ENCODE data around the gene DSCAM.
"Not testable (repeated sequence)": the region's sequence is repeated elsewhere in the genome, so short reads cannot be mapped to it uniquely, and the experiment has no call there.

DSCAM gene

DNA sequence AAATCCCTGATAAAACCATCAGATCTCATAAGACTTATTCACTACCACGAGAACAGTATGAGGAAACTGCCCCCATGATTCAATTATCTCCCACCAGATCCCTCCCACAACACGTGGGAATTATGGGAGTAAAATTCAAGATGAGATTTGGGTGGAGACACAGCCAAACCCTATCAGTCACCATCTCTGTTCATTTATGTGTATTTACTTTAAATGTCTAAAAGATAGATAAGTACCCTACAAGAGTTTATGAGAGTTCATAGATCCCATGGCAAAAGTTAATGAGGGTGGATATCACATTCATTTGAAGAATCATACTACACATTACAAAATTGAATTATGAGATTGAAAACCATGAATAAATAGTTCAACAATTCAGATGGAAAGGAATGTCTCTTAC is 526.2 kb downstream of the DSCAM start:
- DNase-seq (ENCODE audit: low read depth) = not testable (repeated sequence)

DNA sequence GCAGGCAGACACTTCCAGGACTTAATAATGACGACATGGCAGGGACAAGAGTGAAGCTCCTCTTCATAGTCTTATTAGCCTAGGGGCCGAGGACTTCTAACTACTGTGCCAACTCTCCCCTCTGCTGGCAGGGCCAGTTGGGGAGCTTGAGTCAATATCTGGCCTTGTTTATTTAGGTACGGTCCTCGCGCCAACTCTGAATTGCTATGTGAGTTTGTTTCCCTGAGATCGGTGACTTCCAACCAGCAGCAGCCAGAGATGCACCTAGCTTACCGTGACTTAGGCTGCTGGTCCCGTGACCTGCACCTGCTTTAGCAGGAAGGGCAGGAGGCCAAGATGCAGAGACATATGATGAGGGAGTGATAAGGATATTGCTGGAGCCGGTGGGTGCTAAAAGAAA is 528.6 kb downstream of the DSCAM start:
- no peak for DNase-seq (ENCODE audit: low read depth)

DNA sequence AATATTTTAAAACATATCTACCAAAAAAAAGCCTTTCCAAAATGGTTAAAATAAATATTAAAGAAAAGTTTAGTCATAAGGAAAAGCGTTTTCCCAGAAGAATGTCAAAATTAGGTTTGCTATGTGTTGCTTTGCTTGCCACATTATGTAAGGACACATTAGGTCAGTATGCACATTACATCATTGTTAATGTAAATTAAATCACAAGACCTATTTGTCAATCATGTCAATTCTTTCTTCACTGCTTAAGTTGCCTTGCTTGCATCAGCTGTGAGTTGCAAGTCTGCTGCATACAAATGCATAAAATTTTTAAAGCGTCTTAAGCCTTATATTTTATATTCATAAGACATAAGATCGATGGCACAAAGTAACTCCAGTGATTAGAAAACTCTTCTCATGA is 530.9 kb downstream of the DSCAM start:
- no peak for DNase-seq (ENCODE audit: low read depth)

DNA sequence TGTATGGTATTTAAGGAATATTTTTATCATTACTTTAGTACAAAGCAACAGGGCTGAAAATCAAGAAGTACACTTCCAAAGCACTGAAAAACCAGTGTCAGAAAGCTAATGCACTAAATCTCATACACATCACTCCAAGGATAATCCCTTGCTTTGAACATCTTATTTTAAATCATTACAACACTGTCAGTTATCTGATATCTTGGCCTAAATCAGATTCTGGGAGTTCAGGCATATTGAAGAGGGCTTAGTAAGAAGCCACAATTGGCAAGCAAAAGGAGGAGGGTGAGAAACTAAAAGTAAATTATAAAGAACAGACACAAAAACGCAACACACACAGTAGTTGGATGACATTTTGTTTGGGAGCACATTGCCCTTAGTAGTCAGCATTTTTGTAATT is 531.3 kb downstream of the DSCAM start:
- DNase-seq (ENCODE audit: low read depth) = no peak

DNA sequence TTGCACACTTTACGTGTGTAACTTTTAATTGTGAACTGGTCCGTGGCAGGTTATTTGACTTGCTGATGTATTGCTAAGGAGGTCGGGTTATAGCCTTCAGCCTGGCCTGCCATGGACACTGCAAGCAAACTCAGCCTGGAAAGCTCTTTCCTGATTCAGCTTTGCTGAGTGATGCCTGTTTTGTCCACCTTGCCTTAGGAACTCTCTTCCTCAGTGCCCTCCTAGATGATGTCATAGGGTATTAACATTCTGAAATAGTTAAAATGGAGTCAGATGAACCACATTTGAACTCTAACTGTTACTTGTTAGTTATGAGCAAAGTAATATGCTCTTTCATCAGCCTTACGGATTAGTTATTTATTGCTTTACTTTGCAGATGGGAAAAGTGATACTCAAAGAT is 533.7 kb downstream of the DSCAM start:
- DNase-seq (ENCODE audit: low read depth) = no peak

DNA sequence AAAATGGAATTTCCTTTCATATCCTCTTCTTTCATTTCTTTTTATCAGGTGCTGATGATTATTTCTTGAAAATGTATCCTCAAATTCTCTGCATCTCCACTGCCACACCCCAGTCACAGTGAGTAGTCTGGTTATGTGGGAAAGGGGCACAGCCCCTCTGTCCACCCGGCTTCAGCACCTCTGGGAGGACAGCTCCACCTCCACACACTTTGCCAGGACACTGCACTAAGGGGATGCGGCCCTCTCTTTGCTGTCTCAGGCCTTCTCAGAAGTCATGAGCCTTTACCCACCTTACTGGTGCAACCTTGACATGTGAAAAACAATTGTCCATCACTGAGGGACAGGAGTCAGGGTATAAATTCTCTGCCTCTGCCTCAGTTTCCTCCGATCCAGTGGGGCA is 546.7 kb downstream of the DSCAM start:
- no peak for DNase-seq (ENCODE audit: low read depth)

DNA sequence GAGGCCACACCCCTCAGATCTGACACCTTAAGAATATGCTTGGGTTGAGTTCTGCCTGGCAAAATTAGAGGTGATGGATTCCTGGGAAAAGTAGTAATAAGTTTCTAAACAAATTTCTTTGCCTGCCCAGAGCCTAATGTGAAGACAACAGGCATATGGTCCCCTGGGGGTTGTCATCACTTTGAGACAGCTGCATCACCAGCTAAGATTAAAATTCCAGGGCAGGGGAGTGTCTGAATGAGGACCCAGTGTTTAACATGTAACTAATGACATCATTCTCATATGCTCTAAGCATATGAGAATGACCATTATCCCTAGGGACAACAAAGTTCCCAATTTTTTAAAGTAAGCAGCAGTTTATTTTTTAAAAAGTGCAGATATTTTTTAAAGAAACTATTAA is 547.5 kb downstream of the DSCAM start:
- no peak for DNase-seq (ENCODE audit: low read depth)

DNA sequence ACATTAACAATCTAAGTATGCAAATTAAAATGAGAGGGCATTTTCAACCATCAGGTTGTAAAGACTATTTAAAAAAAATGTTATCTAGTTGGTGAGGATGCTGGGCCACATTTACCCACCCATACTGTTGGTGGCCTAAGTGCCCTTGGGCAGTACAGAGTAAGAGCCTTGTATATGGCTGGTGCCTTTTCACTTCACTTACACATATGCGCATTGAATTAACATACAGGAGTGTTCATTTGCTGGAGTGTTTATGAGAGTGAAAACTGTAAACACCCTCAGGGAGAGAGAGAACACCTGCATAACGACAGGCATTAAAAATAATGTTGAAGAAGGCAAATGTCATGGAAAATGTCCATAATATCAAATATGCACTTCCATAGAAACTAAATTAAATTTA is 552.6 kb downstream of the DSCAM start:
- DNase-seq (ENCODE audit: low read depth) = no peak

DNA sequence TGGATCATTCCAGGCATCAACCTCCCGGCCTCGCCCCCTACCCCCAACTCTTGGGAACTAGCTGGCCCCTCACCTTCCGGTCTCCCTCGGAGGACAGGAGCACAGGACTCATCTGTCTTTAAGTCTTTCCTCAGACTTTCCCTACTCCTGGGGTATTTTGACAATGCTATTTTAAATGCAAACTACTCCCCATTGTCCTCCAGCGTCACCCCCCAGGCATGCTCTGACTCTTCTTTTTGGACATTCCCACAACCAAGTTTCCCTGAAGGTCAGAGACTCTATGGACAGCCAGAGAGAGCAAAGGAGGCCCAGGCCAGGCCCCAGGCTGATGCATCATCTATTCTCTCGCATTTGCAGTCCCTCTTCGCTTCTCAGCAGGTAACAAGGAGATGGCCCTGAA is 555.4 kb downstream of the DSCAM start:
- DNase-seq (ENCODE audit: low read depth) = no peak

DNA sequence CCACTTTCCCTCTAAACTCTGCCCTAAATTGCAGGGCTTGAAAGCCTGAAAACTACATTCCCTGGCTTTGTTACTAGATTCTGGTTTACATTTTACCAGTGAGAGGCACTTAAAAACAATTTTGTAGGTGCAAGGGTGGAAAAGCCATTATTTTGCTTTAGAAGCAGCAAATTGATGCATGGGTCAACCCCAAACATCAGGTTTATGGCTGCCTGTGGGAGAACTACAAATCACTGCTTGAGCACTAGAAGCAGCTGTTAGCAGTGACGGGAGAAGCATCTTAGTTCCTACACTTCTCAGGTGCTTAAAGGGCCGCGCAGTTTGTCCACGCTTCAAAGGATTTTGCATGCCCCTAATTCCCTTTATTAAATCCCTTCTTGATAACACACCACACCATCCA is 562.5 kb downstream of the DSCAM start:
- DNase-seq (ENCODE audit: low read depth) = no peak

DNA sequence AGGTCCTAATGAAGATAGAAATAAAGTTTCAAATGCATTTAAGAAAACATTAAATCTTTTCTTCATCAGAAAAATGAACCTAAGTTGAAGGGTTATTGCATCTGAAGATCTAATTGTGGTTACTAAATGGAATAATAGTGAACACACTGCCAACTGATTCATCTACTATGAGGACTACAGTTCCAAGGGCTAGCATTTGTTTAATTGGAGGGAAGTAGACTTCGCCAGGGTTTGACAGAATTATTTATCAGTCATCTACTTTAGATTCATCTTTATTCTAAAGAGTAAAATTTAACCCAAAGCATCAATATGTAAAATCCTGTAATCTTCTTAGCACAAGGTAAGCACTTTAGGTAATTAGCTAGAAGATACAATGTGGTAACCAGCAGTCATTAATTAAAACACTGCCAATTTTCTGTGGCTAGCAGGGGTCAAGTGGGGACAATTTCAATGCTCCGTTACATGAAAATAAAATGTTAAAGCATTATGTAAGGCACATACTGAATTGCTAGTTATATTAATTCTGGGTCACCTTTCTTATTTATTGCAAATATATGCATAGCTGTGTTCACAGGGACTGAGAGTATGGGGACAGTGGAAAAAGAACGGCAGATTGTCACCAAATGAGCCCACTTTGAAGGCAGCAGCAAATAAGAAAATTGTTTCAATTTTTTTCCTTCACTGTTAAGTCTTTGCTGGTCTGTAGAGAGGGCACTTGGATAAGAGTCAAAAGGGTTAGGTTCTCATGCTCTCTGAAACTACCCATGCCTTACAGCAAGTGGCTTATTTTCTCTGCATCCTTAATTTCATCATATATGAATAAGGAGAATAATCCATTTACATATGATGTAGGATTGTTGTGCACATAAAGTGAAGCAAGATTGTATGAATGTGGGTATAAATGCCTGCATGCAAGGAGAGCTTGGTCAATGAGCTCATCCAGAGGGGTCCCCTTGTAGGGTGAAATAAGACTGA is 563.8 kb downstream of the DSCAM start:
- DNase-seq (ENCODE audit: low read depth) = no peak

DNA sequence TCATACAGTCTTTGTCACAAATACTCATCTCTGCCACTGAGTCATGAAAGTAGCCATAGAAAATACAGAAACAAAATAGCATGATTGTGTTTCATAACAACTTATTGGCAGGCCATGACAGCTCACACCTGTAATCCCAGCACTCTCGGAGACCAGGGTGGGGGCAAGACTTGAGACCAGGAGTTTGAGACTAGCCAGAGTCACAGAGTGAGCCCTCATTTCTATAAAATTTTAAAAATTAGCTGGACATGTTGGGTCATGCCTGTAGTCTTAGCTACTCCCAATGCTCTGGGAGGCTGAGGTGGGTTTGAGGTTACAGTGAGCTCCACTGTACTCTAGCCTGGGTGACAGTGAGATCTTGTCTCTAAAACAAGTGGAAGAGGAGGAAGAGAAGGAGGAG is 568.6 kb downstream of the DSCAM start:
- no peak for DNase-seq (ENCODE audit: low read depth)

DNA sequence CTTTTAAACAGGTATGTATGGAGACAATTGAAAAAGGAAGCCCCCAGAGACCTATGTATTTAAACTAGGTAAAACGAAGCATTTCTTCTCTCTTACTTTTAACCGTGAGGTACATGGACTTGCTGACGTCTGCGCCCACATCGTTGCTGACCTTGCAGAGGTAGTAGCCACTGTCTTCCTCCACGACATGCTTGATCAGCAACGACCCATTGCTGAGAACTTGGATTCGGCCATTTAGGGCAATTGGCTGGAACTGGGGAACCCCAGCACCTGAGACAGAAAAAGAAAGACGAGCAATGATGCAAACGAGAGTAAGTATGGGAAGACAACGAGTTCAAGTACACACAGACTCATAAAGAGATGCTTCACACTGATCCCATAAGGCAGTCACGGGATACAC is 571.0 kb downstream of the DSCAM start:
- no peak for DNase-seq (ENCODE audit: low read depth)

DNA sequence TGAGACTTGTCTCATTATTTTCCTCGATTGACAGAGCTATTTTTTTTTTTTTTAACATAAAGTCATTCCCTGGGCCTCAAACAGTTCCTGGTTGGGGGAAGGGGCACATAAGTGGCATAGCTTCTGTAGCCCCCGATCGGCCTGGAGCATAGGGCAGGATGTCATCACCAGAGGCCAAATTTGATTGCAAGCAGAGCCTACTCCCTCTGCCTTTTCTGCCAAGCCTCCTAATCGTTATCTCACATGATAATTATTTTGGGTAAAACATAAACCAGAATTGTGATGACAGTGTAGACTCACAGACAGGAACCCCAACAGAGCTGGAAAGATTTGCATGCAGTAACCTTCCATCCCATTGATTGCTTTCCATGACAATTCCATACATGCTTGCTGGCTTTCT is 574.9 kb downstream of the DSCAM start:
- DNase-seq (ENCODE audit: low read depth) = no peak

DNA sequence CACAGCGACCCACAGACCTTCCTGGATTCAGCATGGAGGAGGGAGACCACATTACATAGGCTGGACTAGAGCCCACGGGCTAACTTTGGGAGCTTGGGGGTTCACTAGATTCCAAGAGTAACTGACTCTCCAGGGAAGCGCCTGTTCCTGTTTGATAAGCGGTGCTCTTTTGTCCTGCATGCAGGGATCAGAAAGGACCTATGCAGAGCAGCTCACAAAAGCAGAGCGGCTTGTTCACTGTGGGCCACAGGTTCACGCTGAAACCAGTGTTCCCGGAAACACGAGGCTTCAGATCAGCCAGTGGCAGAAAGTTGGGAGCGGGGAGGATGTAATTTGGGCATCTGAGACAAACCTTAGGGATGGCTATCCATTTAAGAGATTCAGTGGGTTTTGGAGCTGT is 575.8 kb downstream of the DSCAM start:
- no peak for DNase-seq (ENCODE audit: low read depth)

DNA sequence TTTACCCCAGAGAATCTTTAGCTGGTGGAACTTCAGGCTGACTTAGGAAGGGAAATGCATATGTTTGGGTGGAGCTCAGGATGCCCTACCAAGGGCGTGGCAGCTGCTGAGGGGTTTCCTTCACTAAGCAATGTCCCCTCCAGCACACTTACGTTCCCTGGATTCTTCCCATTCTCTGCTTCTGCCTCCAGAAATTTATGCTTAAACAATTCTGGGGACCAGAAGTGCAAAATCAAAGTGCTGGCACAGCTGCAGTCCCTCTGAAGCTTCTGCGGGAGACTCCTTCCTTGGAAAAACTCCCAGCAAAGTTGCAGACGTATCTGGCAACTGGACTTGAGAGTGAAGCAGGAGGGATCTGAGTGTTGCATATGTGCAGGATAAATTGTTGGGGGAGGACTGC is 576.9 kb downstream of the DSCAM start:
- no peak for DNase-seq (ENCODE audit: low read depth)

DNA sequence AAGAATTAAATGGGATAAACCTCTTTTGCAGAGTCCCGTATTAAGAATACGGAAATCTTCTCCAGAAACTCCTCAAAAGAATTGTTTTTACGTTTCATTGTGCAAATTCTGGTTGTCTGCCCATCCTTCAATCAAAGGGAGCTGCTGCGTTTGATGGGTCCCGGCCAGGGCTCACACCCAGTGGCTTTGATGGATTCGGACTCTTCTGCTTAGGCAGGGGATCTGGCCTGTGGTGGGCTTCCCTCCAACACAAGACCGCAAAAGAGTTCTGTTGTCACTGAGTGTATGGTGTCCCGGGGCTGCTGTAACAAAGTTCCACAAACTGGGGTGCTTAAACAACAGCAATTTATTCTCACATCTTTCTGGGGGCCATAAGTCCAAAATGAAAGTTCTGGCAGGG is 577.7 kb downstream of the DSCAM start:
- DNase-seq (ENCODE audit: low read depth) = no peak

DNA sequence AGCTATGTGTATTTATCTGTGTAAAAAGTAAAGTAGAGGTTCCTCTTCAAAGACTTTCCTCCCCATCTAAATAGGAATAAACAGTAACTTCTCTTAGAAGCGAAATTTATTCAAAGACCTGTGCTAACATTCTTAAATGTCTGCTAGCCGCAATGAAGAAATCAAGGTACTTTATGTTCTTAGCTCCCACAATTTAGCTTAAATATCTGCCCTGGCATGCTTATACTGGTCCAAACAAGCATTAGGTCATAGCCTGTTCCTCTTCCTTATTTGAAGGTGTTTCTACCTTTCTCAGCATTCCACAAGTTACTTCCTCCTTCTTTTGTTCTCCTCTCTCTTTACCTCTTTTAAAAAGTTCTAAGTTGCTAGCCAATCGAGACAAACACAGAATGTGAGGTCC is 588.5 kb downstream of the DSCAM start:
- not testable (repeated sequence) for DNase-seq (ENCODE audit: low read depth)

DNA sequence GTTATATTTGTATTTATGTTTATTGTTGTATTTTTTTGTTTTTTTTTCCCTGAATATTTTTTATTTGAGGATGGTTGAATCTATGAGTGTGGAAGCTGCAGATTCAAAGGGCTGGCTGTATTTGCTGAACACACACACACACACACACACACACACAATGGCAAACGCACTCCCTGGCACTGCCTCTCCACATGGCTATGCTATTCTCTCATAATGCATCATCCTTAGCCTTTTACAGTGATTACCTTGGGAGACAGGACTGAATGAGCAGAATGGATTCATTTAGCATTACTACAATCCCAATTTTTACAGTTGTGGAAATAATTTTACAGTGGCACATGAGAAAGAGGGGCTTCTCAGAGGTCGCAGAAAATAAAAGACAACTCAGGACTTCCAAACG is 589.6 kb downstream of the DSCAM start:
- no peak for DNase-seq (ENCODE audit: low read depth)

DNA sequence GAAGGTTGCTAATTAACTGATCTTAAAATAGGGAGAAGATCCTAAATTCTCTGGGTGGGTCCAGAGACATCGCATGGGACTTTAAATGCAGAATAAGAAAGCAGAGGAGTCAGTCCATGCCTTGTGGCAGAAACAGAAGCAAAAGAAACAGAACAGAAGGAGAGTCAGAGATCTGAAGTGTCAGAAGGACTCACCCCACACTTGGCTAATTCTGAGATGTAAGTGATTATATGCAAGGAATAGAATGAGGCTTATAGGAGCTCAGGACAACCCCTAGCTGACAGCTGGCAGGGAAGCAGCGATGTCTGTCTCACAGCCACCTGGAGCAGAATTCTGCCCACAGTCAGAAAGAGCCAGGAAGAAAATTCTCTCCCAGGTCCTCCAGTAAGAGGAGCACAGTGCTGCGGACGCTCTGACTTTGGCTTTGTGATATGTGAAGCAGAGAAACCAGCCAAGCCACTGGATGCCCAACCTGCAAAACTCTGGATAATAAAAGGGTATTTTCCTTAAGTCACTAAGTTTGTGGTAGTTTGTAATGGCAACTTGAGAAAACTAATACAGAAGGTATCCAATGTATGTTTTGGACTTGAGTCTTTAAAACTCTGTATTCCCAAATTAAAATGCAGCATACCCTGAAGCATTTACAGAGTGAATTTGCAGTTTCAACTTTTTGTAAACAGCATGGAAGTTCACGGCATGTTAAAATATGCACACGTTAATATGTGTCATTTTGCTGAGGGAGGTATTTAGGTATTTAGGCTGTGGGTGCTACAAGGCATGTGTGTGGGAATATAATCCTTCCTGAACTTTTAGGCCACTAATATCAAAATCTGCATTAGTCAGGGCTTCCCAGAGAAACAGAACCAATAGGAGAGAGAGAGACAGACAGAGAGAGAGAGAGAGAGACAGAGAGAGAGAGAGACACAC is 591.2 kb downstream of the DSCAM start:
- peak; percentile 1 for DNase-seq (ENCODE audit: low read depth)

DNA sequence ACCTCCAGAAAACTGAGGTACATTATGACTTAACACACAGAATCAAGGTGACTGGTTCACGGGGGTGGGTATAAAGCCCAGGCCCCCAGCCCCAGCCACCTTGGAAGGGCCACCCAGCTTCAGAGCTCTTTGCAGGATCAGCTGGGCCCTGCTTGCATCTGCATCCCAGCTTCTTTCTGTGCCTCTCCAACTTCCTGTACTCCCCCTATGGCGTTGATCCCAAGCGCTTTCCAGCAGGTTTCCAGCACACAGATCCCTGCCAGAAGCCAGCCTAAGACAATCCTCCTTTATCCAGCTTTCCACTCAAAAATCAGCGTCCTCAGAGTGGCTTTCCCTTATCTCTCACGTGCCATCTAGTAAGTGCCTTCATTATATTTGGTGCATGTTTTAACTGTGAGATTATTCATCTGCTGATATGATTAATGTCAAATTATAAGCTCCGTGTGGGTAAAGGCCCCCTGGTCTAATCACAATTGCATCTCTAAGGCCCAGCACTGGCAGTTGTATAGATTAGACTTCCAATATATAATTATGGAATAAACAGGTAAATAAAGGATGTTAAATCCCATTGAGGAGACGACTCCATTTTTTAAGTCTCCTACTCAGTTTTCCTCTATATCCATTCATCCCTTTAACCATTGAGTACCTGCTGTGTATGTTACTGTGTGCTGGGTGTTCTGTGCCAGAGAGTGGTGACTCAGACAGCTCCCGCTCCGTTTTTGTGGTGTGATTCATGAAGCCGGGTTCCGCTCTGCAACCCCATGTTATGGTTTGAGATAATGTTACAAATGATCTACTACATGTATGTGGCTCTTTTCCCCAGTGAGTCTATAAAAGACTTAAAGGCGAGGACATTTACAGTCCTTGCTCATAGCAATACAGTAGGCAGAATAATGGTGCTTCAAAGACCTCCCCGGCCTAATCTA is 592.2 kb downstream of the DSCAM start:
- peak; percentile 58 for DNase-seq (ENCODE audit: low read depth)

DNA sequence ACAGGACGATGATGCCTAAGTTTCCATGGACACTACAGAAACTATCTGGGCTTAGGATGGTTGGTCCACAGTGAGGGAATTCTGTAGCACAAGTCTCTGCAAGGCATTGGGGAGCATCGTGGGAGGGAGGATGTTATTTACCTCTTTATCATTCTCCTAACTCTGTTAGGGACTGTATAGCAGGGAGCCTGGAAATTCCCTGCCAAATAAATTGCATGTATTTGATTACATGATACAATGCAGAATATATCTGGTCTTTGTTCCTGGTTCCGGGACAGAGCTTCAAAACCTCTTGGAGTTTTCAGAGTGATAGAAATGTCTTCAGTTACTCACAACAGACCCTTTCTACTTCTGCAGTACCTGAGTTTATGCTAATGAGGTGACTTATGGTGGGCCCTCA is 593.8 kb downstream of the DSCAM start:
- DNase-seq (ENCODE audit: low read depth) = no peak
